Motor neuron (in vitro differentiated cells): ENCODE data around the gene FOXP1. TPM values are rescaled to one million over a fixed set of nuclear protein-coding genes. Genes with fewer than 3 reads are reported as not detected.

Source experiments
- ATAC-seq, 8 experiments: fragments of 200-7000 bp; cut with Tn5 transposase; replicated peaks in 6 of 8; 2 replicates each; pipeline ENCODE4 v1.8.0; 2021; ENCODE audit warnings: mild to moderate bottlenecking in 8 of 8, moderate library complexity in 8 of 8
- H3K27ac ChIP-seq, 2 donors: fragments of 250-450 bp; sonication (Bioruptor Pico); 2 replicates each; pipeline ENCODE4 v1.9.0; 2021; ENCODE audit warnings: antibody characterized with exemption in 2 of 2, mild to moderate bottlenecking in 2 of 2, moderate library complexity in 1 of 2
- H3K4me1 ChIP-seq, 2 donors: fragments of 250-450 bp; sonication (Bioruptor Pico); replicated peaks in 1 of 2; 2 replicates each; pipeline ENCODE4 v1.6.1; 2021; ENCODE audit warnings: antibody characterized with exemption in 2 of 2, mild to moderate bottlenecking in 2 of 2, moderate library complexity in 1 of 2
- H3K4me3 ChIP-seq, 5 donors: fragments of 250-450 bp; sonication (Bioruptor Pico); 2 replicates each; pipeline ENCODE4 v1.9.0; 2021; ENCODE audit warnings: antibody characterized with exemption in 5 of 5, mild to moderate bottlenecking in 5 of 5, moderate library complexity in 4 of 5
- WGBS, 10 experiments: fragments of 450-650 bp; shearing (Covaris generic); methylation state at CpG; one replicate each; pipeline ENCODE4 v1.0.0; 2022; 5-methylcytosine and 5-hydroxymethylcytosine counted together
- in situ Hi-C, 9 experiments: fragments of 400-800 bp; cut with MboI; loops; one replicate each; pipeline ENCODE4 v1.15.0; 2021; ENCODE audit warnings: low sequenced_read_pairs in 9 of 9, low pct_unique_long_range_greater_than_20kb in 2 of 9; ENCODE audit not compliant: unreplicated experiment in 9 of 9
- total RNA-seq, 8 experiments: library from RNA; unstranded; fragments of 300-600 nt; gene quantifications; 2 replicates each; pipeline versions ENCODE4 v1.2.3 to v1.2.4, GENCODE V29; 2022

FOXP1 gene
- total RNA-seq, 8 experiments from 2014 or later: 7.0 to 118 (median 74.5) TPM

GRCh38 chr3:71559578-71560162 is 23.9 kb downstream of the FOXP1 start:
- in situ Hi-C loops: no loop called here
- Histone ChIP-seq H3K4me1 (no peaks in the 10 kb centered on the region), H3K4me3 (no peak overlapping the region), H3K27ac (no peak overlapping the region)
- no peak for ATAC-seq
- WGBS, 10 experiments: 85 to 100% (median 100%) methylated on average over 1 to 3 of the region's 4 CpGs; no CpG with 5 or more reads in 2 of the 10 experiments

- Histone ChIP-seq H3K4me3 (no peak overlapping the region), H3K27ac (no peak overlapping the region), H3K4me1 (no peaks in the 10 kb centered on the region)
- in situ Hi-C loops: no loop called here
- no peak for ATAC-seq
- WGBS, 10 experiments: 100% methylated on average over 1 to 2 of the region's 3 CpGs; no CpG with 5 or more reads in 2 of the 10 experiments
Measured at GRCh38 chr3:71559021-71559420, 24.5 kb downstream of the FOXP1 start.

- Histone ChIP-seq H3K4me3 (no peak overlapping the region), H3K27ac (no peak overlapping the region), H3K4me1 (no peaks in the 10 kb centered on the region)
- in situ Hi-C loops: no loop called here
- no peak for ATAC-seq
- WGBS, 10 experiments: 53 to 100% (median 90%) methylated on average over 1 of the region's 1 CpG
Measured at GRCh38 chr3:71554649-71555048, 28.9 kb downstream of the FOXP1 start.

- Histone ChIP-seq H3K4me3 (no peak overlapping the region), H3K27ac (no peak overlapping the region), H3K4me1 (peaks cover 0 to 6% of the 10 kb centered on the region in 2 donors)
- ATAC-seq: peak in 2 of 8 experiments; percentile 36 to 41
- WGBS, 10 experiments: 6 to 100% (median 94%) methylated on average over 2 to 3 of the region's 3 CpGs; no CpG with 5 or more reads in 1 of the 10 experiments
- in situ Hi-C loops: no loop called here
Measured at GRCh38 chr3:71551311-71551919, 32.1 kb downstream of the FOXP1 start.

- Histone ChIP-seq H3K4me3 (no peak overlapping the region), H3K4me1 (peaks cover 0 to 6% of the 10 kb centered on the region in 2 donors), H3K27ac (no peak overlapping the region)
- WGBS, 10 experiments: 80 to 100% (median 96%) methylated on average over 2 to 7 of the region's 7 CpGs
- no peak for ATAC-seq
- in situ Hi-C loops: no loop called here
Measured at GRCh38 chr3:71549951-71550350, 33.6 kb downstream of the FOXP1 start.

- H3K4me3 ChIP-seq: no peak overlapping the region
- ATAC-seq: no peak
- 86 to 100% (median 97%) methylated on average over 1 to 4 of the region's 4 CpGs; no CpG with 5 or more reads in 1 of the 10 experiments for WGBS, 10 experiments
- H3K27ac ChIP-seq: no peak overlapping the region
- H3K4me1 ChIP-seq: peaks cover 0 to 6% of the 10 kb centered on the region in 2 donors
- in situ Hi-C loops: no loop called here
Measured at GRCh38 chr3:71548705-71549384, 34.7 kb downstream of the FOXP1 start.

- no peak for ATAC-seq
- WGBS, 10 experiments: 43 to 100% (median 84%) methylated on average over 1 to 4 of the region's 4 CpGs; no CpG with 5 or more reads in 5 of the 10 experiments
- in situ Hi-C loops: no loop called here
- Histone ChIP-seq H3K4me1 (peaks cover 10 to 15% of the 10 kb centered on the region in 2 donors), H3K27ac (no peak overlapping the region), H3K4me3 (no peak overlapping the region)
Measured at GRCh38 chr3:71547249-71548198, 36.0 kb downstream of the FOXP1 start.

- H3K4me1 ChIP-seq: peaks cover 17 to 21% of the 10 kb centered on the region in 2 donors
- in situ Hi-C loops: no loop called here
- no peak overlapping the region for H3K27ac ChIP-seq
- no peak overlapping the region for H3K4me3 ChIP-seq
- ATAC-seq: no peak
- 83 to 100% (median 96%) methylated on average over 1 to 2 of the region's 2 CpGs for WGBS, 10 experiments
Measured at GRCh38 chr3:71546821-71547220, 36.7 kb downstream of the FOXP1 start.

- in situ Hi-C loops: no loop called here
- Histone ChIP-seq H3K4me3 (no peak overlapping the region), H3K27ac (no peak overlapping the region), H3K4me1 (peaks cover 24 to 26% of the 10 kb centered on the region in 2 donors)
- WGBS, 10 experiments: 67 to 100% (median 100%) methylated on average over 1 to 2 of the region's 2 CpGs; no CpG with 5 or more reads in 1 of the 10 experiments
- ATAC-seq: no peak
Measured at GRCh38 chr3:71545330-71545729, 38.2 kb downstream of the FOXP1 start.

GRCh38 chr3:71543371-71544016 is 40.0 kb downstream of the FOXP1 start:
- no peak overlapping the region for H3K4me3 ChIP-seq
- ATAC-seq: peak in 2 of 8 experiments; percentile 3 to 29

GRCh38 chr3:71542521-71543370 is 40.8 kb downstream of the FOXP1 start:
- Histone ChIP-seq H3K27ac (peak overlapping the region; percentile 21 to 58), H3K4me1 (peaks cover 23 to 32% of the 10 kb centered on the region in 2 donors), H3K4me3 (peak overlapping the region in 1 of 5 donors; percentile 2)
- WGBS, 10 experiments: 0 to 100% (median 23%) methylated on average over 2 to 15 of the region's 23 CpGs
- in situ Hi-C loops: no loop called here
- ATAC-seq: peak; percentile 91 to 100 (median 98)

More at GRCh38 chr3:71543371-71544016, 40.0 kb downstream of the FOXP1 start:
- in situ Hi-C loops: no loop called here
- Histone ChIP-seq H3K4me1 (peaks cover 24 to 26% of the 10 kb centered on the region in 2 donors), H3K27ac (peak overlapping the region in 1 of 2 donors; percentile 21)
- 0 to 100% (median 55%) methylated on average over 1 to 2 of the region's 3 CpGs; no CpG with 5 or more reads in 2 of the 10 experiments for WGBS, 10 experiments
